ENCODE data around the gene CPED1. TPM values are rescaled to one million over a fixed set of nuclear protein-coding genes. Genes with fewer than 3 reads are reported as not detected.

Gene CPED1
- total and polyA plus RNA-seq, 10 of the 15 experiments (the other 5 are each of a cell fraction or from before 2014, with no cell fraction given) = 0.01 to 0.77 (median 0.10) TPM; not detected in 1

- H3K9ac ChIP-seq (ENCODE audit: control insufficient read depth, insufficient read depth, low read length) = no peak overlapping the region
- RAD21 ChIA-PET (ENCODE audit: unreplicated experiment) = interaction anchor here (0.5 to 1.4 kb wide), 5 partner anchors 28 to 70 kb away, joined by 3 to 4 read pairs (median 3); no protein-coding TSS in a partner anchor
Observed at GRCh38 chr7:121330053-121330833, 341.7 kb downstream of the CPED1 start.

More at GRCh38 chr7:121330053-121330833, 341.7 kb downstream of the CPED1 start:
- FAIRE-seq = no peak
- peak; percentile 60 for ATAC-seq
- in situ Hi-C loops (cut with MboI) (no loop called here), intact Hi-C loops (cut with micrococcal nuclease; ENCODE audit: unreplicated experiment) (no loop called here)
- ChIA-PET SMC1A (ENCODE audit: uncharacterized antibody, unreplicated experiment) (interaction anchor here (0.8 to 1.4 kb wide), 8 partner anchors 16 to 217 kb away, joined by 3 to 5 read pairs (median 3); no protein-coding TSS in a partner anchor), CTCF (interaction anchor here (0.8 to 1.5 kb wide), 5 partner anchors 19 to 664 kb away, joined by 3 to 5 read pairs (median 4); no protein-coding TSS in a partner anchor), POLR2A (no interaction called here)
- Histone ChIP-seq H3K4me1 (ENCODE audit: control insufficient read depth, insufficient read depth, low read length) (peaks cover 5% of the 10 kb centered on the region), H3K79me2 (ENCODE audit: control insufficient read depth, insufficient read depth, low read length) (no peaks in the 10 kb centered on the region), H3K27ac (ENCODE audit: control insufficient read depth, insufficient read depth) (no peak overlapping the region), H3K4me3 (peak overlapping the region; percentile 73), H3K27me3 (replicated peaks in 1 of 2; ENCODE audit: control insufficient read depth in 2 of 2, insufficient read depth in 2 of 2, low read length in 1 of 2) (peaks cover 16 to 19% of the 10 kb centered on the region in 2 experiments), H3K9me3 (replicated peaks; ENCODE audit: control insufficient read depth, insufficient read depth, low read length) (no peaks in the 10 kb centered on the region), H3K36me3 (ENCODE audit: control insufficient read depth in 2 of 2, insufficient read depth in 2 of 2, low read length in 1 of 2) (no peaks in the 10 kb centered on the region), H2AFZ (ENCODE audit: control insufficient read depth, low read depth, low read length) (peak overlapping the region; percentile 25; the same call in 1 of the 2 replicates), H3K4me2 (ENCODE audit: control insufficient read depth, insufficient read depth) (peak overlapping the region; percentile 92), H4K20me1 (ENCODE audit: control insufficient read depth, insufficient read depth) (no peaks in the 10 kb centered on the region)
- TF ChIP-seq SREBF1 (IDR thresholded peaks at IDR 0.05; ENCODE audit: low read length) (no peak), RB1 (IDR thresholded peaks at IDR 0.05; ENCODE audit: borderline replicate concordance) (no peak), REST (IDR thresholded peaks at IDR 0.05; ENCODE audit: low read depth, low read length) (no peak), NBN (IDR thresholded peaks at IDR 0.05) (no peak), CHD1 (IDR thresholded peaks at IDR 0.05; ENCODE audit: low read depth, low read length) (no peak)
- no TSS peak for BruUV-seq (replicated peaks)
- WGBS (ENCODE audit: insufficient coverage, insufficient replicate concordance, low lambda C conversion rate, missing lambda C conversion rate) = 3% methylated on average over 35 of the region's 52 CpGs
- no peak for DNase-seq (ENCODE audit: low read depth, low spot score)
